Measurements from ENCODE around the gene RAB4A. TPM values are rescaled to one million over a fixed set of nuclear protein-coding genes. Genes with fewer than 3 reads are reported as not detected.

Gene RAB4A
- total RNA-seq, 2 experiments from 2014 or later: 17.5 to 27.9 TPM

- Histone ChIP-seq H3K9me2 (ENCODE audit: insufficient read depth, low read length) (no peaks in the 10 kb centered on the region), H2AFZ (ENCODE audit: low read length) (no peak overlapping the region), H3K4me1 (ENCODE audit: insufficient read depth, low read length, poor library complexity, severe bottlenecking) (no peaks in the 10 kb centered on the region), H3K36me3 (ENCODE audit: insufficient read depth, low read length) (no peaks in the 10 kb centered on the region), H3K9me3 (ENCODE audit: low read length) (no peaks in the 10 kb centered on the region), H3K4me2 (ENCODE audit: low read length) (no peak overlapping the region), H3K27ac (ENCODE audit: low read depth, low read length, poor library complexity, severe bottlenecking) (no peak overlapping the region), H4K20me1 (ENCODE audit: insufficient read depth, low read length) (no peaks in the 10 kb centered on the region), H3K4me3 (ENCODE audit: low read depth, low read length, poor library complexity, severe bottlenecking) (no peak overlapping the region), H3K79me2 (ENCODE audit: insufficient read depth, low read depth, low read length) (no peaks in the 10 kb centered on the region)
- ChIA-PET POLR2A (interaction anchor here (0.7 kb wide), 1 partner anchor 166 kb away, joined by 3 read pairs; no protein-coding TSS in a partner anchor), CTCF (ENCODE audit: unreplicated experiment) (interaction anchor here (1.0 kb wide), 1 partner anchor 201 kb away, joined by 3 read pairs; no protein-coding TSS in a partner anchor)
- no TSS peak for BruUV-seq (replicated peaks)
- TF ChIP-seq EZH2phosphoT487 (IDR thresholded peaks at IDR 0.05; ENCODE audit: borderline replicate concordance, low read depth, low read length): no peak
- TF ChIP-seq, protein P1, sequence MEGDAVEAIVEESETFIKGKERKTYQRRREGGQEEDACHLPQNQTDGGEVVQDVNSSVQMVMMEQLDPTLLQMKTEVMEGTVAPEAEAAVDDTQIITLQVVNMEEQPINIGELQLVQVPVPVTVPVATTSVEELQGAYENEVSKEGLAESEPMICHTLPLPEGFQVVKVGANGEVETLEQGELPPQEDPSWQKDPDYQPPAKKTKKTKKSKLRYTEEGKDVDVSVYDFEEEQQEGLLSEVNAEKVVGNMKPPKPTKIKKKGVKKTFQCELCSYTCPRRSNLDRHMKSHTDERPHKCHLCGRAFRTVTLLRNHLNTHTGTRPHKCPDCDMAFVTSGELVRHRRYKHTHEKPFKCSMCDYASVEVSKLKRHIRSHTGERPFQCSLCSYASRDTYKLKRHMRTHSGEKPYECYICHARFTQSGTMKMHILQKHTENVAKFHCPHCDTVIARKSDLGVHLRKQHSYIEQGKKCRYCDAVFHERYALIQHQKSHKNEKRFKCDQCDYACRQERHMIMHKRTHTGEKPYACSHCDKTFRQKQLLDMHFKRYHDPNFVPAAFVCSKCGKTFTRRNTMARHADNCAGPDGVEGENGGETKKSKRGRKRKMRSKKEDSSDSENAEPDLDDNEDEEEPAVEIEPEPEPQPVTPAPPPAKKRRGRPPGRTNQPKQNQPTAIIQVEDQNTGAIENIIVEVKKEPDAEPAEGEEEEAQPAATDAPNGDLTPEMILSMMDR (conservative IDR thresholded peaks at IDR 0.05; ENCODE audit: low read length): no peak
- intact Hi-C loops (cut with micrococcal nuclease; ENCODE audit: unreplicated experiment): loop anchor here (1.0 to 10.0 kb wide), 2 partner anchors 532 to 562 kb away; no protein-coding TSS in a partner anchor
- DNase-seq (ENCODE audit: low spot score): no peak
Measured at GRCh38 chr1:229226796-229227195, 44.1 kb upstream of the RAB4A start.

- no TSS peak for BruUV-seq (replicated peaks)
- ChIA-PET POLR2A (interaction anchor here (0.5 to 0.9 kb wide), 4 partner anchors 9 to 525 kb away, joined by 3 to 4 read pairs (median 3); no protein-coding TSS in a partner anchor), CTCF (ENCODE audit: unreplicated experiment) (interaction anchor here (1.0 kb wide), 1 partner anchor 201 kb away, joined by 3 read pairs; no protein-coding TSS in a partner anchor)
- Histone ChIP-seq H3K27ac (ENCODE audit: low read depth, low read length, poor library complexity, severe bottlenecking) (no peak overlapping the region), H3K9me2 (ENCODE audit: insufficient read depth, low read length) (no peaks in the 10 kb centered on the region), H3K4me3 (ENCODE audit: low read depth, low read length, poor library complexity, severe bottlenecking) (no peak overlapping the region), H3K4me1 (ENCODE audit: insufficient read depth, low read length, poor library complexity, severe bottlenecking) (no peaks in the 10 kb centered on the region), H3K9me3 (ENCODE audit: low read length) (no peaks in the 10 kb centered on the region), H3K36me3 (ENCODE audit: insufficient read depth, low read length) (no peaks in the 10 kb centered on the region), H3K4me2 (ENCODE audit: low read length) (no peak overlapping the region), H2AFZ (ENCODE audit: low read length) (no peak overlapping the region), H4K20me1 (ENCODE audit: insufficient read depth, low read length) (no peaks in the 10 kb centered on the region), H3K79me2 (ENCODE audit: insufficient read depth, low read depth, low read length) (no peaks in the 10 kb centered on the region)
- intact Hi-C loops (cut with micrococcal nuclease; ENCODE audit: unreplicated experiment): loop anchor here (1.0 to 10.0 kb wide), 2 partner anchors 533 to 563 kb away; no protein-coding TSS in a partner anchor
- DNase-seq (ENCODE audit: low spot score): peak; percentile 66
- TF ChIP-seq, protein P1 (conservative IDR thresholded peaks at IDR 0.05; ENCODE audit: low read length): peak; percentile 97
- no peak for TF ChIP-seq EZH2phosphoT487 (IDR thresholded peaks at IDR 0.05; ENCODE audit: borderline replicate concordance, low read depth, low read length)
Measured at GRCh38 chr1:229227298-229227919, 43.5 kb upstream of the RAB4A start.

DNA sequence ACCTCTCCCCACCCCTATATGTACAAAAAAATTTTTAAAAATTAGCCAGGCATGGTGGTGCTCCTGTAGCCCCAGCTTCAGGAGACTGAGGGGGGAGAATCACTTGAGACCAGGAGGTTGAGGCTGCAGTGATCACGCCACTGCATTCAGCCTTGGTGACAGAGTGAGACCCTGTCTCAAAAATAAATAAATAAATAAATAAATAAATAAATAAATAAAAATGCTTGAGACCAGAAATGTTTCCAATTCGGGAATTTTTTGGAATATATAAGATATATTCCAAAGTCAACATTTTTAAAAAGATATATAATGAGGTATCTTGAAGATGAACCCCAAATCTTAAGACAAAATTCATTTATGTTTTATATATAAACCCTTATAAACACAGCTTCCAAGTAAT is 42.4 kb upstream of the RAB4A start:
- no peaks in the 10 kb centered on the region for H3K4me1 ChIP-seq (ENCODE audit: insufficient read depth, low read length, poor library complexity, severe bottlenecking)

More for the DNA sequence above, 42.4 kb upstream of the RAB4A start:
- POLR2A ChIA-PET: interaction anchor here (0.9 kb wide), 1 partner anchor 10 kb away, joined by 3 read pairs; no protein-coding TSS in a partner anchor
- TF ChIP-seq EZH2phosphoT487 (IDR thresholded peaks at IDR 0.05; ENCODE audit: borderline replicate concordance, low read depth, low read length): no peak
- TF ChIP-seq, protein P1 (conservative IDR thresholded peaks at IDR 0.05; ENCODE audit: low read length): no peak
- Histone ChIP-seq H4K20me1 (ENCODE audit: insufficient read depth, low read length) (no peaks in the 10 kb centered on the region), H3K4me3 (ENCODE audit: low read depth, low read length, poor library complexity, severe bottlenecking) (no peak overlapping the region), H3K27ac (ENCODE audit: low read depth, low read length, poor library complexity, severe bottlenecking) (no peak overlapping the region), H3K4me2 (ENCODE audit: low read length) (no peak overlapping the region), H3K36me3 (ENCODE audit: insufficient read depth, low read length) (no peaks in the 10 kb centered on the region), H2AFZ (ENCODE audit: low read length) (no peak overlapping the region), H3K9me3 (ENCODE audit: low read length) (no peaks in the 10 kb centered on the region), H3K79me2 (ENCODE audit: insufficient read depth, low read depth, low read length) (no peaks in the 10 kb centered on the region), H3K9me2 (ENCODE audit: insufficient read depth, low read length) (no peaks in the 10 kb centered on the region)
- intact Hi-C loops (cut with micrococcal nuclease; ENCODE audit: unreplicated experiment): loop anchor here (10.0 kb wide), 1 partner anchor 534 kb away; no protein-coding TSS in a partner anchor
- DNase-seq (ENCODE audit: low spot score): no peak
- CTCF ChIA-PET (ENCODE audit: unreplicated experiment): no interaction called here
- no TSS peak for BruUV-seq (replicated peaks)

All from OCI-LY7 (cell line).